Femur (tissue), 1 donor: ENCODE measurements around the gene SHC3.

ENCODE experiments used
- DNase-seq: peaks from one replicate; pipeline ENCODE4 v3.0.0-alpha.2; 2017

The SHC3 gene

DNA sequence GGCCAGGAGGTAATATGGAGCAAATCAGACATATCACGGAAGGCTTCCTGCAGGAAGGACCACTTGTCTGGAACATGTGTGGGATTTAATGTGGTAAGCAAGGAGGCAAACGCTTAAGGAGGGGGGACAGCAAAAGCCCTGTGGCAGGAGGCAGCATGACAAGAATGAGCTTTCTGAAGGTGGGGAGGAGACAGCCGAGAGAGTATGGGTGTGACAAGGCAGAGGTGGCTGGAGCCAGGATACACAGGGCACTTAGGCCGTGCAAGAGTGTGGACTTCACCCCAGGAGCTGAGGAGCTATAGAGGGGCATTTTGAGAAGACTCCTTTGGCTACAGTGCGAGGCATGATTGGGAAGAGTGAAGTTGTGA lies 201.7 kb downstream of the SHC3 start:
- no peak for DNase-seq

DNA sequence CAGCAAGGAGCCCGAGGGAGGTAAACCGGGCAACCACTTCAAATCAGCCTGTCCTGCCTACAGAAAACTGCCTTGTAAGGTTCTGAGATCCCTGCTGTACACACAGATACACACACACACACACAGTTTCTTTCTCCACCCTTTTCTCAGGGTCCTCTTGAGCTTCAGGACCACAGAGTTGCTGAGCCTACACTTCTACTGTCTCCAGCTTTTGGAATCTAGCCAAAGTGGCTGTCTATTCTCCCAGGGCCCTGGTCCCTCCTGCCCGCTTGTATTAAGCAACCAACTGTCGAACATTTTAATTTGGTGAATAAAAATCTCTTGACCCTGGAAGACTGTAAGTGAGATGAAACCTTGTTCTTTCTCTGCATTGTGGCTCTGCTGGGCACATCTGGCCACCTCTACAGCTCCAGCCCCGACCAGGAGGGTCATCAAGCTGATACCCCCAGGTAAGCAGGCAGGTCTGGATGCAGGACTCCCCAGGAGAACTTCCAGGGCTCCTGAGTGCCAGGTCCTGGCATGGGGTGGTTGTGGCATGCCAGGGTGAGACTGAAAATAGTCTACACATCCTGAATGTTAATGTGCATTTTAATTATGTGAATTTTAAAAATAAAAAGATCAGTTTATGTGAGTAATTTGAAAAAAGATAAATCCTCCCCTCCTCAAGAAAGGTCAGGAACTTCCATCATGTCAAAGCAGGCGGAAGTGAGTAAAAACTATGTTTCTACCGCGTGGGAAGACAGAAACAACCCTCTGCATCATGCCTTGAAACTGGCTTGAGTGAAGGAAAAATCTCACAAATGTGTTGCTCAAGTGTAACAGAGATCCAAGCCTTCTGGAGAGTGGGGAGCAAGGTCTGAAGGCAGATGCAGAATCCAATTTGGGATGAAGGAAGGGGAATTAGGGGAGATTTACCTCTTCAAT lies 202.4 kb downstream of the SHC3 start:
- DNase-seq, result no peak

DNA sequence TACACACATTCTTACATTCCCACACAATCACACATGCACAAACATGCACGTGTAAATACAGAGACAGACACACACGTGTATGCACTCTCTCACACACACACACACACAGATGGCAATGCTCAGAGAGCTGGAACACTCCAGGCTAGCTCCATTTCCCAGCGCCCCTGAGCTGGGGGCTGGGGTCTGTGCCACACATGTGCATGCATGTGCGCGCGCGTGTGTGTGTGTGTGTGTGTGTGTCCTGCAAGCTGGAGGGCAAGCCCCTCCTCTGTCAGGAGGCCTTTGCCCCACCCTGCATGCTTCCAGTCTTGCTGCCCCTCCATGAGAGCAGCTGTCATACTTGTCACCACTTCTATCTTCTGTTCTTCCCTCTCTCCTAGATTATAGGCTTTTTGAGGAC lies 204.0 kb downstream of the SHC3 start:
- no peak for DNase-seq

DNA sequence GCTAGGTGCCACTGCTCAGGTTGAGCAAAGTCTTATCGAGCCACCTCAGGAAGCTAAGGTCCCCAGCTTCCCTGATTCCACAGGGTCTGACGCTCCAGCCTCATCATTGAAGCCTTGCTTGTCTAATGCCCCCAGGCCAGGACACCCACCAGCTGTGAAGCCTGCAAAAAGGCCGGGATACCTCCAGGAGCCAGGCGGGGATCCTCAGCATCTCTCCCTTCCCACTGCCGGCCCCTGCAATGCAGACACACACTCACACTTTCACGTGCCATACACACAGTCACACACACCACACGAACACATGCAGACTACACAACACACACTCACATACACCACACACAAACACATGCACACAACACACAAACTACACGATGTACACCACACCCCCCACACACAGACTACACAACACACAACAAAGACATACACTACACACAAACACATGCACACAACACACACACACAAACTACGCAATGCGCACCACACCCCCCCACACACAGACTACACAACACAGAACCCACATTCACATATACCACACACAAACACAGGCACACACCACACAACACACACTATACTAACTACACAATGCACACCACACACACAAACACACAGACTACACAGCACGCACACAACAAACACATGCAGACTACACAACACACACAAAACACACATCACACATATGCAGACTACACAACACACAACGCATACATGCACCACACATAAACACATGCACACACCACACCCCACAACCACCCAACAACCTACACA lies 205.2 kb downstream of the SHC3 start:
- no peak for DNase-seq

DNA sequence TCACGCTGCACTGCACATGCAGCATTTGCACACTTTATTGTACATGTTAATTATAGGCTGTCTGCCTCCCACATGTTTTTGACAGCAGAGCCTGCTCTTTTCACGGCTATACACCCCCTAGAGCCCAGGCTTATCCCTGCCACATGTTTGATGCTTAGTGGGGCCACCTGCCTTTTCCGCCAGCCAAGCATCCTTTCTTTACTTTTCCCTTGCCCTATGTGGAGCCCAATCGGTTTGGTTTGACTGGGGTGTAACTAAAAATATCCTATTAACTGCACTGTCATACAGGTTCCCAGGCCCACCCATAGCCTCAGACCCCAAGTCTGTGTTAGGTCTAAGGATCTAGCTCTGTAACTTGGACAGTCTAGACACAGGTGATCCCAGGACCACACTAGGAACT lies 206.2 kb downstream of the SHC3 start:
- DNase-seq, result no peak

DNA sequence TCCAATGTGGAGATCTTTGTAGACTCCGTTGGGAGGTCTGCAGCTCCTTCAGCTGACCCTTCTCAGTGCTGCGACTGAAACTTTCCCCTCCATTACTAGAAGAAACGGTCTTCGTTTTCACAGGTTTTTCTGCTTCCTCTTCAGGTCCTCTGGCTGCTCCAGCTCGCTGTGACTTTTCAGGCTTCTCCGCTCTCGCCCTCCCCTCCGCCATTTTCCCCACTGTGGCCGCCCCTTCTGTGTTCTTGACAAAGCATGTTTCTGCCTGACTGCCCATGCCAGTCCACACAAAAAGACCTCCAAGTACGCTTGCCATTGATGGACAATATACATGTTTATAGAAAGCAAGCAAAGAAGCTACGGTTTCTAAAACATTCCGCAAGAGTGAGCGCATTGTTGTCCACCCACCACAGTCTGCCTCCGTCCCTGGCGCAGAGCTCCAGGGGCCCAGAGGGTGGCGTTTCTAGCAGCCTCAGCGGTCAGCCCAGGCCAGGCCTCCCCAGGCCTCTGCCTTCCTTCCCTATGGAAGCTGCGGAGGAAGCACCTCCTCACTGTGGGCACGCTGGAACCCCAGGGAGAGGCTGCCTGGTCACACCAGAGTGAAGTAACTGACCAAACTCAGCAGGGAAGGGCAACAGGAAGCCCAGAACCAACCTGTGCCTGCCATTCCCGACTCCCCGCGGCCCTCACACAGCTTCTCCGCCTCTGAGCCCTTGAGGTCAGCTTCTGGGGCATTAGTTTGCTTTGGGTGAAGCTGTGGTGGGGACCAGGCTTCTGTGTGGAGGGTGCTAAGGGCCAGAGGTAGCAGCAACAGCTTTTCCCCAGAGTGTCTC lies 207.3 kb downstream of the SHC3 start:
- DNase-seq, result no peak

DNA sequence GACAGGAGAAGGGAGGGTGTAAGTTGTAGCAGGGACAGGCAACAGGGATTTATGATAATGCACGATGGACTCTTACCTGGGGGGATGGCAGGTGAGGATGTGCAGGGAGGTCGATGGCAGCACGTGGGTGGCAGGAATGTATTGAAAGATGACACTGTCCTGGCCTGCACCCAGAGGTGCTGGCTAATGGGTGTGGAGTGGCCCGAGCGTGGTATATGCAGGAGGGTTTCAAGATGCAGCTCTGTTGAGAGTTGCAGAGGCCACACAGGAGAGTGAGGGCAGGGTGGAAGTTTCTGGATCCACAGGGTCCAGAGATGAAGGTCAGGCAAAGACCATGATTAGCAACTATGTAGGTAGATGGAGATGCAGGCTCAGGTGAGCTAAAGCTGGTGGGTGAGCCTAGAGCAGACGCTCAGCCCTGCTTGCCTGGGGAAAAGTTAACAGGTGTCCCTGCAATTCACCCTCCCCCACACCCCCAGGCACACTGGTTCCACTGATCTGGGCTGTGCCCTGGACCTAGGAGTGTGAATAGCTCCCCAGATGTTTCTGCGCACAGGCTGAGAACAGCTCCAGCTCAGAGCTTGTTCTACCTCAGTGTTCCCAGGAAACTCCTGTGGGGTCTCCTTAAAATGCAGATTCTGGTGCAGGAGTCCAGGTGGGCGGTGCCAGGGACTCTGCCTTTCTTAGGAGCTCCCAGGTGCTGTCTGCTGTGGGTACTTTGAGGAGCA lies 208.8 kb downstream of the SHC3 start:
- no peak for DNase-seq

DNA sequence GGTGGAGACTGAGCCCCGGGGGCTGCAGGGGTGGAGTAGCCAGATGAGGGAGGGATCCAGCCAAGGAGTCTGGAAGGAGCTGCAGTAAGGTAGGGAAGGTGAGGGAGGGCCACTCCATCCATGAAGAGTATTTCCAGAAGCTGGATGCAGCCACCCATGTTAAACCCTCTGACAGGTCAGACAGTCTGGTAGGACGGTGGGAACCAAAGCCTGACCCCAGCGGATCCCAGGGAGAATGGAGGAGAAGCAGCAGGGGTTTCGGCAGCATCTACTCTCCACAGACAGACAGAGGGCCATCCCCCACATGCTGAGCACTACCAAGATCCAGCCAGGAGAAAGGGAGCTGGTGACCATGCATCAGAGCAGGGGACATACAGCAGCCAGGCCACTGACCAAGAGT lies 209.8 kb downstream of the SHC3 start:
- DNase-seq, result no peak

DNA sequence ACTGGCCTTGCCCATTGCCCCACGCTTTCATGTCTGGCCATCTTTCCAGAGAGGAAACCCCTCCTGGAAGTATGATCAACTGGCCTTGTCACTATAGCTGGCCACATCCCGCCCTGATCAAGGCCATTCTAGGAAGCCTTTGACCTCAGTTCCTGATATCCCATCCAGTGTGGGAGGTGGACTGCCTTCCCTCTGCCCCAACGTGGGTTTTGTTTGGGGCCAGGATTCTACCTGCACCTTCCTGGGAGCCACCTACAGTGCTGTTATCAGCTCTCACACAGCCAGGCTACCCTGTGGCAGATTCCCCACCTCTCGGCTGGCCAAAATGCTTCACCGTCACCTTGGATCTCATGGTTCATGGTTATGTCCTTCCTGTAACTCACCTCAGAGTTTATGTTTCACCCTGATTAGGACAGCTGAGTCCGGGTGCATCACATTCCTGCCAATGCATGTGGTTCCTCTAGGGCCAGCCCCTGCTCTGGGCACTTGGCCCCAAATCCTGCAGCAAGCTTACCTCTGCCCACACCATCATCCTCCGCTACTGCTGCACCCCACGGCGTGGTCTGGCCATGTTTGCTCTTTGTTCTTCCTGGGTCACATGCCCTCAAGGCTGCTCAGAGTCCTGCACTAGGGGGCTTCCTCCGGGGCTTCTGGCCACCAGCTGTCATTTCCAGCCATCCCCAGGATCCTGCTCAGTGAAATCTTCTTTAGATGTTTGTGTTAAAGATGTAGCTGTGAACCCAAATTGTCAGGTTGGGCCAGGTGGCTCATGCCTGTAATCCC lies 211.5 kb downstream of the SHC3 start:
- DNase-seq, result no peak

DNA sequence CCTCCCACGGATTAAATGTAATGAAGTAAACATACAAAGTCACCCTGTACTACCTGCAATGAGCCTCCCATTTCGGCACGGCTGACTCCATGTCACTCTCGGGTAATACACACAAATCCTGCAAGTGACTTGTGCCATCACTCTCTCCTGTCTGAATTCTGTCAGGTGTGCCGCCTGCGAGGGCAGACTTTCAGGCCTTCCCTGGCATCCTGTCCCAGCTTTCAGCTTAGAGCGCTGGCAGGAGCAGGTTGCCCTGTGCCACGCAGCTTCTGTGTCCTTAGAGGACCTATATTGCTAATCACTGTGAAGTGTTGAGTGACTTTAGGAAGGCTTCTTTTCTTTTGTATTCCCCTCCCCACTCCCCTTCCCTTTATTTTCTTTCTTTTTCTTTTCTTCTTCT lies 213.1 kb downstream of the SHC3 start:
- no peak for DNase-seq

DNA sequence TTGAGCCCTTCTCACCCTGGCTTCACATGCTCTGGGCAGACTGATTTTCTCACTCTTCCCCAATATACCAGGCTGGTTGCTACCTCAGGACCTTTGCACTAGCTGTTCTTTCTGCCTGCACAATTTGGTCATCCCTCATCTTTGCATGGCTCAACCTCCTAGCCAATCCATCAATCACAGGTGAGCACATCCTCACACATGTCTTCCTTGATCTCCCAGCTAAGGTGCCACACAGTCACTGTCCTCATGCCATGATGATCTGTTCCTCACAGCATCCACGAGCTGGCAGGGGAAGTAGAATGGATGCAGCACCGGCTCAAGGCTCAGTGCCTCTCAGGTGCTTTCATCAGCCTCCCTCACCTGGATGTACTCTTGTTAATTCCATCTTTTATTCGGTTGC lies 218.0 kb downstream of the SHC3 start:
- no peak for DNase-seq

DNA sequence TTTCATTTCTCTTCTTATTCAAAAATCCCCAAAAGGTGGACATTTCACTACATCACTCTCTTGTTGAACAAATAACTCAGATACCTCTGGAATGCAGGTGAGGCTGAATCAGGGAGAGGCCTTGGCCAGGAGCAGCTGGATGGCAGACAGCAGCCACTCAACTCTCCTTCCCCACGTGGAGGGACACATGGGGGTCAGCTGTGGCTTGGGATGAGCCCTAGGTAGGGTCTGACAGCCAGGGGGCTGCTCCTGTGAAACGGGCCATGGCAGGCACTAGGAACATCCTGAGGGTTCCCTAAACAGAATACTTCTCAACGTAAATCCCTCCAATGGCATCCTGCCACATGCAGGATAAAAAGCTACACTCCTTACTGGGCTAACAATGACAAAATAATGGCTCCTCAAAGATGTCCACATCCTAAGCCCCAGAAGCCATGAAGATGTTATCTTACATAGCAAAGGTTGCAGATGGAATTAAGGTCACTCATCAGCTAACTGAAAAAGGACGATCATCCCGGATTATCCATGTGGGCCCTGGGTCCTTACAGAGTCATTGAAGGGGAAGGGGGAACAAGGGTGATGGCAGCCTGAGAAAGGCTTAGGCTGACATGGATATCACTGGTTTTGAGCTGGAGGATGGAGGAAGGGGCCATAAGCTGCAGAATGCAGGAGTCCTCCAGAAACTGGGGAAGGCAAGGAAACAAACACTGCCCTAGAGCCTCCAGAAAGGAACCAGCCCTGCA lies 218.7 kb downstream of the SHC3 start:
- no peak for DNase-seq

DNA sequence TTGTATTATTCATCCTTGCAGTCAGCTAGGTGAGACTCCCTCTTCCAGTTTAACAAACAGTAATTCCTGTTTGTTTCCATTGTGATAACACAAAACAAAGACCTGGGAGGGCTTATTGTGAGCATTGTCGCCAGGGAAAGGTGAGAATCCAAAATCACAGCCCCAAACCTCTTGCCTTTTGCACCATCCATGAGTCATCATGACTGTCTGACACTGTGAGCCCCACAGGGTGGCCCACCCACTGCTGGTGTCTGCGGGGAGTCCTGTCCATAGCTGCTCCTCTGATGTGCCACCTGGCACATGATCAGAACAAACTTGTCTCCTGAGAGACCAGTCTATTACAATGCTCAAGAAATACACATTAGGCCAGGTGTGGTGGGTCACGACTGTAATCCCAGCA lies 221.1 kb downstream of the SHC3 start:
- no peak for DNase-seq
